ENCODE measurements around the gene TTC32. TPM values are rescaled to one million over a fixed set of nuclear protein-coding genes. Genes with fewer than 3 reads are reported as not detected.
"Not testable (repeated sequence)": the region's sequence is repeated elsewhere in the genome, so short reads cannot be mapped to it uniquely, and the experiment has no call there.

TTC32 gene
- polyA plus RNA-seq, 1 experiment = 6.6 TPM

GRCh38 chr2:19932928-19933327 lies 31.1 kb upstream of the TTC32 start:
- DNase-seq (ENCODE audit: low read depth, low spot score) = no peak
- Histone ChIP-seq H3K4me3 (ENCODE audit: low read depth, low read length) (no peak overlapping the region), H3K27me3 (ENCODE audit: control insufficient read depth, insufficient read depth, low read length) (no peaks in the 10 kb centered on the region), H3K27ac (ENCODE audit: low read depth, low read length) (no peak overlapping the region), H3K9me3 (ENCODE audit: control insufficient read depth, insufficient read depth, low read length) (peaks cover 5% of the 10 kb centered on the region)
- TF ChIP-seq, protein P1, sequence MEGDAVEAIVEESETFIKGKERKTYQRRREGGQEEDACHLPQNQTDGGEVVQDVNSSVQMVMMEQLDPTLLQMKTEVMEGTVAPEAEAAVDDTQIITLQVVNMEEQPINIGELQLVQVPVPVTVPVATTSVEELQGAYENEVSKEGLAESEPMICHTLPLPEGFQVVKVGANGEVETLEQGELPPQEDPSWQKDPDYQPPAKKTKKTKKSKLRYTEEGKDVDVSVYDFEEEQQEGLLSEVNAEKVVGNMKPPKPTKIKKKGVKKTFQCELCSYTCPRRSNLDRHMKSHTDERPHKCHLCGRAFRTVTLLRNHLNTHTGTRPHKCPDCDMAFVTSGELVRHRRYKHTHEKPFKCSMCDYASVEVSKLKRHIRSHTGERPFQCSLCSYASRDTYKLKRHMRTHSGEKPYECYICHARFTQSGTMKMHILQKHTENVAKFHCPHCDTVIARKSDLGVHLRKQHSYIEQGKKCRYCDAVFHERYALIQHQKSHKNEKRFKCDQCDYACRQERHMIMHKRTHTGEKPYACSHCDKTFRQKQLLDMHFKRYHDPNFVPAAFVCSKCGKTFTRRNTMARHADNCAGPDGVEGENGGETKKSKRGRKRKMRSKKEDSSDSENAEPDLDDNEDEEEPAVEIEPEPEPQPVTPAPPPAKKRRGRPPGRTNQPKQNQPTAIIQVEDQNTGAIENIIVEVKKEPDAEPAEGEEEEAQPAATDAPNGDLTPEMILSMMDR (IDR thresholded peaks at IDR 0.05; ENCODE audit: low read depth, low read length) = no peak
- ChIA-PET POLR2A (no interaction called here), CTCF (interaction anchor here (1.3 kb wide), 1 partner anchor 22 kb away, joined by 6 read pairs; no protein-coding TSS in a partner anchor)

GRCh38 chr2:19929226-19929625 lies 27.4 kb upstream of the TTC32 start:
- TF ChIP-seq, protein P1 (IDR thresholded peaks at IDR 0.05; ENCODE audit: low read depth, low read length) = no peak
- CTCF ChIA-PET = interaction anchor here (0.6 to 1.4 kb wide), 2 partner anchors 86 to 168 kb away, joined by 3 to 4 read pairs; no protein-coding TSS in a partner anchor

DNA sequence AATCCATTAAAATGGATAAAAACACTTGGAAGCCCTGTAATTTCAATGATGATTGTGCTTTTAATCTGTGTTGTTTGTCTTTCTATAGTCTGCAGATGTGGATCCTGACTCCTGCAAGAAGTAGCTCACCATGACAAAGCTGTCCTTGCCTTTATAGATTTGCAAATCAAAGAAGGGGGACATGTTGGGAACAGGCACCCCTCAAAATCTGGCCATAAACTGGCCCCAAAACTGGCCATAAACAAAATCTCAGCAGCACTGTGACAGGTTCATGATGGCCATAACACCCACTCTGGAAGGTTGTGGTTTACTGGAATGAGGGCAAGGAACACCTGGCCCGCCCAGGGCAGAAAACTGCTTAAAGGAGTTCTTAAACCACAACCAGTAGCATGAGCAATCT lies 26.0 kb upstream of the TTC32 start:
- H3K27me3 ChIP-seq (ENCODE audit: control insufficient read depth, insufficient read depth, low read length); POLR2A ChIA-PET; H3K27ac ChIP-seq (ENCODE audit: low read depth, low read length); H3K9me3 ChIP-seq (ENCODE audit: control insufficient read depth, insufficient read depth, low read length); H3K4me3 ChIP-seq (ENCODE audit: low read depth, low read length); DNase-seq (ENCODE audit: low read depth, low spot score): not testable (repeated sequence)
- CTCF ChIA-PET = interaction anchor here (0.6 kb wide), 1 partner anchor 442 kb away, joined by 3 read pairs; no protein-coding TSS in a partner anchor

More at GRCh38 chr2:19929226-19929625, 27.4 kb upstream of the TTC32 start:
- Histone ChIP-seq H3K9me3 (ENCODE audit: control insufficient read depth, insufficient read depth, low read length) (peaks cover 5% of the 10 kb centered on the region), H3K4me3 (ENCODE audit: low read depth, low read length) (no peak overlapping the region), H3K27me3 (ENCODE audit: control insufficient read depth, insufficient read depth, low read length) (no peaks in the 10 kb centered on the region), H3K27ac (ENCODE audit: low read depth, low read length) (no peak overlapping the region)
- no peak for DNase-seq (ENCODE audit: low read depth, low spot score)
- POLR2A ChIA-PET = no interaction called here

DNA sequence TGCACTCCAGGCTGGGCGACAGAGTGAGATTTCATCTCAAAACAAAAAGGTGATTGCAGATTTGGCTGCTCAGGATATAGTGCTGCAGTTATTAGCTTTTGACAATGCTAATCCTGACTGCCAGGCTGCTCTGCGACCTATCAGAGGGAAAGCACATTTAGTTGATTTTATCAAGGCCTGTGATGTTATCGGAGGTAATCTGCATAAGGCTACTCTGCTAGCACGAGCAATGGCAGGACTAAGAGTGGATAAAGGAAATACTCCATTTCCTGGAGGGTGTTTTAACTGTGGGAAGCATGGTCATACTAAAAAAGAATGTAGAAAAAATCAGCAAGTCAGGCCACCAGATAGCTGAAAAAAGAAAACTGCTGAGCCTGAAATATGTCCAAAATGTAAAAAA lies 22.7 kb upstream of the TTC32 start:
- H3K9me3 ChIP-seq (ENCODE audit: control insufficient read depth, insufficient read depth, low read length); POLR2A ChIA-PET; H3K27ac ChIP-seq (ENCODE audit: low read depth, low read length); H3K27me3 ChIP-seq (ENCODE audit: control insufficient read depth, insufficient read depth, low read length); DNase-seq (ENCODE audit: low read depth, low spot score); H3K4me3 ChIP-seq (ENCODE audit: low read depth, low read length): not testable (repeated sequence)
- CTCF ChIA-PET = interaction anchor here (0.8 kb wide), 1 partner anchor 31 kb away, joined by 4 read pairs; no protein-coding TSS in a partner anchor

GRCh38 chr2:19922188-19922587 lies 20.4 kb upstream of the TTC32 start:
- H3K4me3 ChIP-seq (ENCODE audit: low read depth, low read length); DNase-seq (ENCODE audit: low read depth, low spot score); CTCF ChIA-PET; H3K27ac ChIP-seq (ENCODE audit: low read depth, low read length); H3K27me3 ChIP-seq (ENCODE audit: control insufficient read depth, insufficient read depth, low read length); H3K9me3 ChIP-seq (ENCODE audit: control insufficient read depth, insufficient read depth, low read length); POLR2A ChIA-PET: not testable (repeated sequence)

- no peaks in the 10 kb centered on the region for H3K27me3 ChIP-seq (ENCODE audit: control insufficient read depth, insufficient read depth, low read length)
- ChIA-PET POLR2A (interaction anchor here (0.5 kb wide), 1 partner anchor 71 kb away, joined by 3 read pairs; no protein-coding TSS in a partner anchor), CTCF (no interaction called here)
Observed at GRCh38 chr2:19916385-19916950, 14.7 kb upstream of the TTC32 start.

More at GRCh38 chr2:19916385-19916950, 14.7 kb upstream of the TTC32 start:
- Histone ChIP-seq H3K27ac (ENCODE audit: low read depth, low read length) (no peak overlapping the region), H3K4me3 (ENCODE audit: low read depth, low read length) (no peak overlapping the region), H3K9me3 (ENCODE audit: control insufficient read depth, insufficient read depth, low read length) (no peaks in the 10 kb centered on the region)
- no peak for DNase-seq (ENCODE audit: low read depth, low spot score)
- TF ChIP-seq, protein P1 (IDR thresholded peaks at IDR 0.05; ENCODE audit: low read depth, low read length) = no peak

Measured in AG04450 (cell line).